GM21367 (cell line): ENCODE results near the gene DLX3.

Experiments
- ATAC-seq: cut with Tn5 transposase; IDR thresholded peaks from one replicate; pipeline ENCODE4 v1.9.1; 2021; ENCODE audit not compliant: unreplicated experiment

Gene DLX3

GRCh38 chr17:49973271-49973615 is 21.8 kb downstream of the DLX3 start:
- no peak for ATAC-seq

GRCh38 chr17:49972486-49973270 is 22.3 kb downstream of the DLX3 start:
- no peak for ATAC-seq

- no peak for ATAC-seq
Observed at GRCh38 chr17:49971848-49972485, 23.1 kb downstream of the DLX3 start.

- ATAC-seq: no peak
Observed at GRCh38 chr17:49971199-49971847, 23.7 kb downstream of the DLX3 start.

- no peak for ATAC-seq
Observed at GRCh38 chr17:49970498-49970897, 24.5 kb downstream of the DLX3 start.

- no peak for ATAC-seq
Observed at GRCh38 chr17:49969795-49970389, 25.1 kb downstream of the DLX3 start.

- ATAC-seq: no peak
Observed at GRCh38 chr17:49969134-49969759, 25.8 kb downstream of the DLX3 start, which contains the start of gene DLX4. Gene DLX4 (plus strand): TSS chr17:49969190. CDS start chr17:49969469, 279 bp downstream.

- ATAC-seq: no peak
Observed at GRCh38 chr17:49968405-49969133, 26.5 kb downstream of the DLX3 start.

GRCh38 chr17:49967621-49968404 is 27.2 kb downstream of the DLX3 start:
- no peak for ATAC-seq

GRCh38 chr17:49967205-49967604 is 27.8 kb downstream of the DLX3 start:
- ATAC-seq: no peak

GRCh38 chr17:49966767-49967166 is 28.3 kb downstream of the DLX3 start:
- no peak for ATAC-seq

- no peak for ATAC-seq
Observed at GRCh38 chr17:49965524-49965909, 29.5 kb downstream of the DLX3 start.

- no peak for ATAC-seq
Observed at GRCh38 chr17:49964769-49965523, 30.1 kb downstream of the DLX3 start.

GRCh38 chr17:49964303-49964768 is 30.7 kb downstream of the DLX3 start:
- no peak for ATAC-seq

GRCh38 chr17:49963626-49964302 is 31.3 kb downstream of the DLX3 start:
- no peak for ATAC-seq

GRCh38 chr17:49963309-49963625 is 31.8 kb downstream of the DLX3 start:
- ATAC-seq: no peak

GRCh38 chr17:49962599-49963308 is 32.3 kb downstream of the DLX3 start:
- ATAC-seq: no peak
